OCI-LY1 (cell line): ENCODE data around the gene SCAPER.
"Not testable (repeated sequence)": the region's sequence is repeated elsewhere in the genome, so short reads cannot be mapped to it uniquely, and the experiment has no call there.

Experiments
- H2AFZ ChIP-seq: fragments of 200-600 bp; sonication (generic), shearing (Covaris generic); 2 replicates; pipeline ENCODE4 v1.6.0; 2014; ENCODE audit warnings: antibody characterized with exemption, mild to moderate bottlenecking, low read length
- H3F3A ChIP-seq: fragments of 200-600 bp; sonication (generic), shearing (Covaris generic); 2 replicates; pipeline ENCODE4 v1.6.0; 2014; ENCODE audit warnings: mild to moderate bottlenecking, antibody characterized with exemption, low read length, moderate library complexity; ENCODE audit not compliant: insufficient read depth
- H3K27ac ChIP-seq: fragments of 200-600 bp; sonication (generic); 2 replicates; pipeline ENCODE4 v1.5.1; 2014; ENCODE audit warnings: low read length, mixed run types, mild to moderate bottlenecking, low read depth; ENCODE audit not compliant: poor library complexity, severe bottlenecking
- H3K27me3 ChIP-seq: fragments of 200-600 bp; sonication (generic); 2 replicates; pipeline ENCODE4 v1.6.0; 2014; ENCODE audit warnings: antibody characterized with exemption, mild to moderate bottlenecking, low read length, moderate library complexity; ENCODE audit not compliant: insufficient read depth
- H3K36me3 ChIP-seq: fragments of 200-600 bp; sonication (generic); 2 replicates; pipeline ENCODE4 v1.6.1; 2014; ENCODE audit warnings: mild to moderate bottlenecking, antibody characterized with exemption, low read length, moderate library complexity, mixed read lengths; ENCODE audit not compliant: insufficient read depth
- H3K4me1 ChIP-seq: fragments of 200-600 bp; sonication (generic); 2 replicates; pipeline ENCODE4 v1.5.1; 2014; ENCODE audit warnings: mild to moderate bottlenecking, low read length, moderate library complexity; ENCODE audit not compliant: insufficient read depth, severe bottlenecking
- H3K4me2 ChIP-seq: fragments of 200-600 bp; sonication (generic), shearing (Covaris generic); 2 replicates; pipeline ENCODE4 v1.6.1; 2014; ENCODE audit warnings: low read length
- H3K4me3 ChIP-seq: fragments of 200-600 bp; sonication (generic); 2 replicates; pipeline ENCODE4 v1.5.1; 2014; ENCODE audit warnings: low read length, low read depth, mild to moderate bottlenecking, mixed read lengths; ENCODE audit not compliant: poor library complexity, severe bottlenecking
- H3K79me2 ChIP-seq: fragments of 200-600 bp; shearing (Covaris generic); 2 replicates; pipeline ENCODE4 v1.6.1; 2016; ENCODE audit warnings: mixed run types, low read length, mixed read lengths; ENCODE audit not compliant: insufficient read depth
- H3K9ac ChIP-seq: fragments of 200-600 bp; sonication (generic), shearing (Covaris generic); 2 replicates; pipeline ENCODE4 v1.6.1; 2014; ENCODE audit warnings: mild to moderate bottlenecking, low read length, mixed read lengths
- H3K9me2 ChIP-seq: fragments of 200-600 bp; sonication (generic), shearing (Covaris generic); 2 replicates; pipeline ENCODE4 v1.6.1; 2014; ENCODE audit warnings: low read depth, mild to moderate bottlenecking, low read length, mixed read lengths
- H3K9me3 ChIP-seq: fragments of 200-600 bp; shearing (Covaris generic); 2 replicates; pipeline ENCODE4 v1.6.1; 2014; ENCODE audit warnings: low read length, mixed read lengths
- H4K20me1 ChIP-seq: fragments of 200-600 bp; sonication (generic), shearing (Covaris generic); 2 replicates; pipeline ENCODE4 v1.6.0; 2016; ENCODE audit warnings: mild to moderate bottlenecking, low read length; ENCODE audit not compliant: insufficient read depth
- CTCF ChIP-seq: fragments of 200-600 bp; sonication (generic), shearing (Covaris generic); IDR thresholded peaks from 2 replicates; pipeline ENCODE4 v1.5.1; 2017; ENCODE audit warnings: mild to moderate bottlenecking, antibody characterized with exemption, low read length, moderate library complexity, mixed read lengths
- EZH2 ChIP-seq: fragments of 200-600 bp; sonication (generic), shearing (Covaris generic); IDR thresholded peaks from 2 replicates; pipeline ENCODE4 v1.8.0; 2017; ENCODE audit warnings: borderline replicate concordance, mixed run types, mild to moderate bottlenecking, antibody characterized with exemption, low read length, moderate library complexity, mixed read lengths

Gene SCAPER

GRCh38 chr15:76440441-76440840 is 464.7 kb downstream of the SCAPER start:
- no peaks in the 10 kb centered on the region for H4K20me1 ChIP-seq
- no peaks in the 10 kb centered on the region for H3K9me2 ChIP-seq
- H3K4me3 ChIP-seq: no peak overlapping the region
- no peak overlapping the region for H3K9ac ChIP-seq
- H3K27me3 ChIP-seq: no peaks in the 10 kb centered on the region
- no peaks in the 10 kb centered on the region for H3K4me1 ChIP-seq
- H3K36me3 ChIP-seq: no peaks in the 10 kb centered on the region
- no peak overlapping the region for H2AFZ ChIP-seq
- H3K79me2 ChIP-seq: no peaks in the 10 kb centered on the region
- no peak overlapping the region for H3K27ac ChIP-seq
- no peaks in the 10 kb centered on the region for H3F3A ChIP-seq
- H3K9me3 ChIP-seq: no peaks in the 10 kb centered on the region
- TF ChIP-seq CTCF: no peak
- TF ChIP-seq EZH2: no peak
- H3K4me2 ChIP-seq: no peak overlapping the region

- no peaks in the 10 kb centered on the region for H3K27me3 ChIP-seq
- H3K27ac ChIP-seq: no peak overlapping the region
- H3K9me3 ChIP-seq: no peaks in the 10 kb centered on the region
- H3K9me2 ChIP-seq: no peaks in the 10 kb centered on the region
- H3F3A ChIP-seq: no peaks in the 10 kb centered on the region
- TF ChIP-seq CTCF (no peak), EZH2 (no peak)
- no peaks in the 10 kb centered on the region for H3K36me3 ChIP-seq
- H3K4me2 ChIP-seq: no peak overlapping the region
- H3K9ac ChIP-seq: no peak overlapping the region
- H3K4me3 ChIP-seq: no peak overlapping the region
- H2AFZ ChIP-seq: no peak overlapping the region
- H4K20me1 ChIP-seq: no peaks in the 10 kb centered on the region
- H3K79me2 ChIP-seq: no peaks in the 10 kb centered on the region
- no peaks in the 10 kb centered on the region for H3K4me1 ChIP-seq
Measured at GRCh38 chr15:76439542-76439941, 465.6 kb downstream of the SCAPER start.

GRCh38 chr15:76433798-76434400 is 471.2 kb downstream of the SCAPER start:
- no peak for TF ChIP-seq EZH2
- TF ChIP-seq CTCF: no peak
- Histone ChIP-seq H3K4me3 (no peak overlapping the region), H3K9ac (no peak overlapping the region), H3K4me2 (no peak overlapping the region), H2AFZ (no peak overlapping the region), H3F3A (no peaks in the 10 kb centered on the region), H3K79me2 (no peaks in the 10 kb centered on the region), H3K27me3 (no peaks in the 10 kb centered on the region), H3K36me3 (no peaks in the 10 kb centered on the region), H4K20me1 (no peaks in the 10 kb centered on the region), H3K27ac (no peak overlapping the region), H3K9me3 (no peaks in the 10 kb centered on the region), H3K9me2 (no peaks in the 10 kb centered on the region), H3K4me1 (no peaks in the 10 kb centered on the region)

GRCh38 chr15:76433036-76433435 is 472.1 kb downstream of the SCAPER start:
- H3K79me2 ChIP-seq: not testable (repeated sequence)

More at GRCh38 chr15:76433036-76433435, 472.1 kb downstream of the SCAPER start:
- H3F3A ChIP-seq, H2AFZ ChIP-seq, H3K9me3 ChIP-seq, H3K4me3 ChIP-seq, H3K9me2 ChIP-seq, H3K9ac ChIP-seq, H3K27ac ChIP-seq, H3K27me3 ChIP-seq, H3K36me3 ChIP-seq, H4K20me1 ChIP-seq, H3K4me2 ChIP-seq, H3K4me1 ChIP-seq: not testable (repeated sequence)
